Measurements from ENCODE around the gene TFEB.

DNA sequence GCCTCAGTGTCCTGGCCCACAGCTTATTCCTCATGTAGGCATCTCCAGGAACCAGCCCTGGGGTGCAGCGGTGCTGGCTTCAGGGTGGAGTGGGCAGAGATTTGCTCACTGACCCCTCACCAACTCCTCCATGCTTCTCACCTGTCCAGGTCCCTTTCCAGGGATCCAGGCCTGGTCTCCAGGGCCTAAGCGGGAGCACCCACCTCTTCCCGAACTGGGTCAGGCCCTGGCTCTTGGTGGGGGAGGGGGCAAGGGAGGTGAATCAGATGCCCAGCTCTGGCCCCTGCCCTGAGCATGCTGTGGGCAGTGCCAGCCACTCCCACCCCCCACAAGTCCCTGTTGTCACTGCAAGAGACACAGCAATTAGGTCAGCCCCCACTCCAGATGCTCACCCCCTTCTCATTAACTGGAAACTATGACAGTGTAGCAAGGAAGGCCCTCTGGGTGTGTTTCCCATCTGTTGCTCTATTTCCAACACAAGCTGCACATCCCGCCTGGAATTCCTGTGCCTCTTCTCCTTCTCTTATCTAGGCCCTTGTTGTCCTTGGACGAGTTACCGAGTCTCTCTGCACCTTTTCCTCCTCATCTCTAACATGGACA lies 60.1 kb downstream of the TFEB start:
- TF ChIP-seq, protein P1, sequence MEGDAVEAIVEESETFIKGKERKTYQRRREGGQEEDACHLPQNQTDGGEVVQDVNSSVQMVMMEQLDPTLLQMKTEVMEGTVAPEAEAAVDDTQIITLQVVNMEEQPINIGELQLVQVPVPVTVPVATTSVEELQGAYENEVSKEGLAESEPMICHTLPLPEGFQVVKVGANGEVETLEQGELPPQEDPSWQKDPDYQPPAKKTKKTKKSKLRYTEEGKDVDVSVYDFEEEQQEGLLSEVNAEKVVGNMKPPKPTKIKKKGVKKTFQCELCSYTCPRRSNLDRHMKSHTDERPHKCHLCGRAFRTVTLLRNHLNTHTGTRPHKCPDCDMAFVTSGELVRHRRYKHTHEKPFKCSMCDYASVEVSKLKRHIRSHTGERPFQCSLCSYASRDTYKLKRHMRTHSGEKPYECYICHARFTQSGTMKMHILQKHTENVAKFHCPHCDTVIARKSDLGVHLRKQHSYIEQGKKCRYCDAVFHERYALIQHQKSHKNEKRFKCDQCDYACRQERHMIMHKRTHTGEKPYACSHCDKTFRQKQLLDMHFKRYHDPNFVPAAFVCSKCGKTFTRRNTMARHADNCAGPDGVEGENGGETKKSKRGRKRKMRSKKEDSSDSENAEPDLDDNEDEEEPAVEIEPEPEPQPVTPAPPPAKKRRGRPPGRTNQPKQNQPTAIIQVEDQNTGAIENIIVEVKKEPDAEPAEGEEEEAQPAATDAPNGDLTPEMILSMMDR (IDR thresholded peaks at IDR 0.05; ENCODE audit: low read depth, low read length, poor library complexity, severe bottlenecking): no peak
- no peak for TF ChIP-seq EZH2phosphoT487 (IDR thresholded peaks at IDR 0.05; ENCODE audit: borderline replicate concordance, low read length)

Data from DOHH2 (cell line).